OCI-LY7 (cell line): Measurements from ENCODE around the gene ZBTB40. TPM values are rescaled to one million over a fixed set of nuclear protein-coding genes. Genes with fewer than 3 reads are reported as not detected.

Source experiments
- BruUV-seq: library from RNA; stranded (reverse); fragments of 400-500 nt; replicated peaks from 2 replicates; lab custom pipeline; 2021; lab: Mats Ljungman, UMichigan
- CTCF ChIA-PET: fragments of 300-600 bp; sonication (Branson Sonifier 250); formaldehyde crosslinking; loops from one replicate; lab custom pipeline; 2022; ENCODE audit warnings: antibody characterized with exemption; ENCODE audit not compliant: unreplicated experiment; lab: Charles Lee
- POLR2A ChIA-PET: fragments of 300-600 bp; sonication (Branson Sonifier 250); formaldehyde crosslinking; loops from one replicate; lab custom pipeline; 2022; ENCODE audit warnings: antibody characterized with exemption; lab: Charles Lee
- DNase-seq: peaks from one replicate; pipeline ENCODE4 v3.0.0-alpha.2; 2015; ENCODE audit warnings: low spot score
- H2AFZ ChIP-seq: fragments of 200-600 bp; sonication (generic), shearing (Covaris generic); 2 replicates; pipeline ENCODE4 v1.6.1; 2014; ENCODE audit warnings: mild to moderate bottlenecking, antibody characterized with exemption, low read length, moderate library complexity
- H3K27ac ChIP-seq: fragments of 200-600 bp; sonication (generic); 2 replicates; pipeline ENCODE4 v1.5.1; 2014; ENCODE audit warnings: mixed run types, low read depth, mild to moderate bottlenecking, moderate library complexity, low read length, inconsistent platforms; ENCODE audit not compliant: poor library complexity, severe bottlenecking
- H3K36me3 ChIP-seq: fragments of 200-600 bp; sonication (generic); 2 replicates; pipeline ENCODE4 v1.6.1; 2014; ENCODE audit warnings: mild to moderate bottlenecking, antibody characterized with exemption, low read length, moderate library complexity, mixed read lengths; ENCODE audit not compliant: insufficient read depth
- H3K4me1 ChIP-seq: fragments of 200-600 bp; sonication (generic); 2 replicates; pipeline ENCODE4 v1.5.1; 2014; ENCODE audit warnings: mild to moderate bottlenecking, low read length; ENCODE audit not compliant: insufficient read depth, poor library complexity, severe bottlenecking
- H3K4me2 ChIP-seq: fragments of 200-600 bp; sonication (generic); 2 replicates; pipeline ENCODE4 v1.6.1; 2014; ENCODE audit warnings: mild to moderate bottlenecking, low read length
- H3K4me3 ChIP-seq: fragments of 200-600 bp; sonication (generic); 2 replicates; pipeline ENCODE4 v1.5.1; 2014; ENCODE audit warnings: mild to moderate bottlenecking, low read depth, low read length; ENCODE audit not compliant: poor library complexity, severe bottlenecking
- H3K79me2 ChIP-seq: fragments of 200-600 bp; sonication (generic); 2 replicates; pipeline ENCODE4 v1.6.1; 2016; ENCODE audit warnings: low read depth, mild to moderate bottlenecking, low read length, moderate library complexity, mixed read lengths; ENCODE audit not compliant: insufficient read depth
- H3K9me2 ChIP-seq: fragments of 200-600 bp; sonication (generic); 2 replicates; pipeline ENCODE4 v1.6.1; 2016; ENCODE audit warnings: mild to moderate bottlenecking, low read length, mixed read lengths; ENCODE audit not compliant: insufficient read depth
- H3K9me3 ChIP-seq: fragments of 200-600 bp; sonication (generic); 2 replicates; pipeline ENCODE4 v1.6.1; 2014; ENCODE audit warnings: mild to moderate bottlenecking, mixed run types, low read length, mixed read lengths
- H4K20me1 ChIP-seq: fragments of 200-600 bp; sonication (generic); 2 replicates; pipeline ENCODE4 v1.6.1; 2014; ENCODE audit warnings: mild to moderate bottlenecking, antibody characterized with exemption, low read length, moderate library complexity, mixed read lengths; ENCODE audit not compliant: insufficient read depth
- CTCF ChIP-seq: fragments of 200-600 bp; sonication (generic); conservative IDR thresholded peaks from 2 replicates; pipeline ENCODE4 v1.5.1; 2014; ENCODE audit warnings: mild to moderate bottlenecking, antibody characterized with exemption, low read length, moderate library complexity, mixed read lengths
- EZH2phosphoT487 ChIP-seq: fragments of 200-600 bp; sonication (generic); IDR thresholded peaks from 2 replicates; pipeline ENCODE4 v1.6.1; 2018; ENCODE audit warnings: low read depth, borderline replicate concordance, mild to moderate bottlenecking, mixed run types, antibody characterized with exemption, low read length, moderate library complexity, mixed read lengths
- intact Hi-C: fragments of 100-400 bp; cut with micrococcal nuclease; formaldehyde crosslinking; loops from one replicate; pipeline ENCODE4 v1.10.0; 2022; ENCODE audit not compliant: unreplicated experiment
- total RNA-seq, 2 experiments: library from RNA; depleted of rRNA in 1 of 2; stranded (reverse); fragments of >200 nt in 1 of 2; shearing (Covaris generic) in 1 of 2; gene quantifications; 2 replicates each; pipeline ENCODE4 v1.2.3, GENCODE V29; 2014 to 2022

Gene ZBTB40
- total RNA-seq, 2 experiments from 2014 or later = 16.6 to 17.3 TPM

- no peaks in the 10 kb centered on the region for H3K9me2 ChIP-seq
- no peak overlapping the region for H3K4me3 ChIP-seq
- H3K27ac ChIP-seq = no peak overlapping the region
- no peaks in the 10 kb centered on the region for H4K20me1 ChIP-seq
- H3K9me3 ChIP-seq = no peaks in the 10 kb centered on the region
- no peak for DNase-seq
- H3K4me2 ChIP-seq = no peak overlapping the region
- no peak overlapping the region for H2AFZ ChIP-seq
- POLR2A ChIA-PET = interaction anchor here (0.6 to 0.7 kb wide), 2 partner anchors 31 to 606 kb away, joined by 4 to 5 read pairs; no protein-coding TSS in a partner anchor
- no peak for TF ChIP-seq CTCF
- no peak for TF ChIP-seq EZH2phosphoT487
- no TSS peak for BruUV-seq
- intact Hi-C loops = no loop called here
- H3K36me3 ChIP-seq = no peaks in the 10 kb centered on the region
- no peaks in the 10 kb centered on the region for H3K79me2 ChIP-seq
- CTCF ChIA-PET = no interaction called here
- no peaks in the 10 kb centered on the region for H3K4me1 ChIP-seq
Observed at GRCh38 chr1:22552021-22552420, 100.4 kb downstream of the ZBTB40 start.

GRCh38 chr1:22553104-22553880 lies 101.6 kb downstream of the ZBTB40 start:
- CTCF ChIA-PET = no interaction called here
- TF ChIP-seq CTCF = no peak
- TF ChIP-seq EZH2phosphoT487 = no peak
- intact Hi-C loops = no loop called here

GRCh38 chr1:22553991-22554522 lies 102.4 kb downstream of the ZBTB40 start:
- no peaks in the 10 kb centered on the region for H3K79me2 ChIP-seq
- no peak for DNase-seq

More at GRCh38 chr1:22553104-22553880, 101.6 kb downstream of the ZBTB40 start:
- Histone ChIP-seq H3K4me3 (no peak overlapping the region), H3K4me1 (no peaks in the 10 kb centered on the region), H3K9me3 (no peaks in the 10 kb centered on the region), H4K20me1 (no peaks in the 10 kb centered on the region), H3K4me2 (no peak overlapping the region), H2AFZ (no peak overlapping the region), H3K27ac (no peak overlapping the region), H3K79me2 (no peaks in the 10 kb centered on the region), H3K36me3 (no peaks in the 10 kb centered on the region), H3K9me2 (no peaks in the 10 kb centered on the region)
- POLR2A ChIA-PET = no interaction called here
- no peak for DNase-seq
- BruUV-seq = no TSS peak

More at GRCh38 chr1:22553991-22554522, 102.4 kb downstream of the ZBTB40 start:
- no peak overlapping the region for H3K27ac ChIP-seq
- H3K36me3 ChIP-seq = no peaks in the 10 kb centered on the region
- TF ChIP-seq EZH2phosphoT487 = no peak
- no peak for TF ChIP-seq CTCF
- ChIA-PET POLR2A (no interaction called here), CTCF (no interaction called here)
- H3K4me3 ChIP-seq = no peak overlapping the region
- no peaks in the 10 kb centered on the region for H3K9me3 ChIP-seq
- no peaks in the 10 kb centered on the region for H3K4me1 ChIP-seq
- no TSS peak for BruUV-seq
- no peak overlapping the region for H3K4me2 ChIP-seq
- no peak overlapping the region for H2AFZ ChIP-seq
- intact Hi-C loops = no loop called here
- no peaks in the 10 kb centered on the region for H3K9me2 ChIP-seq
- no peaks in the 10 kb centered on the region for H4K20me1 ChIP-seq
